GM12878 (cell line): ENCODE results near the gene RALGPS1. TPM values are rescaled to one million over a fixed set of nuclear protein-coding genes. Genes with fewer than 3 reads are reported as not detected.
A peak's percentile ranks its signal among the peaks of the same experiment; 100 is the strongest.

Source experiments
- ATF3 ChIP-seq: IDR thresholded peaks from 2 replicates; pipeline ENCODE4 v1.6.1; 2011; ENCODE audit warnings: low read depth, mild to moderate bottlenecking, low read length, moderate library complexity, borderline replicate concordance; ENCODE audit errors: extremely low read depth
- ATF7 ChIP-seq: fragments of 450-650 bp; IDR thresholded peaks from 2 replicates; pipeline ENCODE4 v1.6.1; 2016; ENCODE audit warnings: low read depth, mild to moderate bottlenecking
- BCLAF1 ChIP-seq: fragments of 450-650 bp; IDR thresholded peaks from 2 replicates; pipeline ENCODE4 v1.6.1; 2017; ENCODE audit warnings: antibody characterized with exemption, mild to moderate bottlenecking, moderate library complexity
- BMI1 ChIP-seq: fragments of 450-650 bp; IDR thresholded peaks from 2 replicates; pipeline ENCODE4 v1.6.1; 2016; ENCODE audit warnings: mild to moderate bottlenecking, moderate library complexity, borderline replicate concordance
- CBFB ChIP-seq: IDR thresholded peaks from 2 replicates; pipeline ENCODE4 v1.6.1; 2016; ENCODE audit warnings: antibody characterized with exemption, low read depth
- EGR1 ChIP-seq, 2 experiments: IDR thresholded peaks; 1 replicate in 1 of 2; 2 replicates in 1 of 2; pipeline ENCODE4 v1.6.1; 2011 to 2012; ENCODE audit warnings: low read depth in 2 of 2, low read length in 2 of 2, borderline replicate concordance in 1 of 2, mild to moderate bottlenecking in 1 of 2, moderate library complexity in 1 of 2
- GATAD2B ChIP-seq: fragments of 450-650 bp; conservative IDR thresholded peaks from 2 replicates; pipeline ENCODE4 v1.6.1; 2017; ENCODE audit warnings: low read depth, mild to moderate bottlenecking, moderate library complexity
- IRF3 ChIP-seq: fragments of 450-650 bp; IDR thresholded peaks from 2 replicates; pipeline ENCODE4 v1.6.1; 2014; ENCODE audit warnings: mild to moderate bottlenecking
- IRF4 ChIP-seq: IDR thresholded peaks from 2 replicates; pipeline ENCODE4 v1.6.1; 2011; ENCODE audit warnings: low read depth, low read length
- KAT2A ChIP-seq: conservative IDR thresholded peaks from 2 replicates; pipeline ENCODE4 v1.6.1; 2011; ENCODE audit warnings: low read depth, low read length; ENCODE audit not compliant: control insufficient read depth
- MTA2 ChIP-seq: fragments of 450-650 bp; IDR thresholded peaks from 2 replicates; pipeline ENCODE4 v1.6.1; 2016; ENCODE audit warnings: low read depth, mild to moderate bottlenecking, moderate library complexity
- MYC ChIP-seq: IDR thresholded peaks from 2 replicates; pipeline ENCODE4 v1.6.1; 2011; ENCODE audit warnings: mild to moderate bottlenecking, low read length, moderate library complexity, inconsistent platforms; ENCODE audit not compliant: insufficient read depth, insufficient replicate concordance, insufficient read length, severe bottlenecking
- NBN ChIP-seq: fragments of 450-650 bp; IDR thresholded peaks from 2 replicates; pipeline ENCODE4 v1.6.1; 2016
- NR2C2 ChIP-seq: IDR thresholded peaks from 2 replicates; pipeline ENCODE4 v1.6.1; 2011; ENCODE audit warnings: borderline replicate concordance, low read depth; ENCODE audit not compliant: control insufficient read depth, insufficient read length
- NR2F1 ChIP-seq: fragments of 450-650 bp; conservative IDR thresholded peaks from 2 replicates; pipeline ENCODE4 v1.6.1; 2017; ENCODE audit warnings: mild to moderate bottlenecking
- RUNX3 ChIP-seq: IDR thresholded peaks from 2 replicates; pipeline ENCODE4 v1.6.1; 2012; ENCODE audit warnings: low read length, inconsistent platforms
- SMAD1 ChIP-seq: fragments of 450-650 bp; IDR thresholded peaks from 2 replicates; pipeline ENCODE4 v1.6.1; 2018; ENCODE audit warnings: mild to moderate bottlenecking, low read depth; ENCODE audit not compliant: partially characterized antibody
- SPI1 ChIP-seq: IDR thresholded peaks from 2 replicates; pipeline ENCODE4 v1.6.1; 2011; ENCODE audit warnings: low read depth, mild to moderate bottlenecking, low read length, moderate library complexity, borderline replicate concordance; ENCODE audit not compliant: insufficient read depth
- SUPT20H ChIP-seq: IDR thresholded peaks from 2 replicates; pipeline ENCODE4 v1.6.1; 2011; ENCODE audit warnings: low read depth, mild to moderate bottlenecking, low read length, moderate library complexity, borderline replicate concordance; ENCODE audit not compliant: control insufficient read depth
- WRNIP1 ChIP-seq: IDR thresholded peaks from 2 replicates; pipeline ENCODE4 v1.6.1; 2011; ENCODE audit warnings: low read depth, low read length, improper control_type of control experiment, borderline replicate concordance
- polyA plus RNA-seq, 11 experiments: library from polyadenylated mRNA; depleted of rRNA in 4 of 11; unstranded in 6 of 11; stranded (reverse) in 5 of 11; fragments of >200 nt; fragmentation: Nextera tagmentation in 4 of 11; fragmentation: Illumina TruSeq in 1 of 11; extraction: Ambion mirVana in 4 of 11; extraction: Trizol in 1 of 11; gene quantifications; 1 replicate in 1 of 11; 2 replicates in 10 of 11; pipeline versions ENCODE4 v1.2.1 to v1.2.3, GENCODE V29; 2011 to 2016; ENCODE audit warnings: inconsistent platforms in 2 of 11, missing spikeins in 2 of 11, low read depth in 1 of 11
- total RNA-seq, 4 experiments: library from RNA; depleted of rRNA in 3 of 4; stranded (reverse); fragments of >200 nt in 3 of 4; fragmentation: Illumina TruSeq in 1 of 4; extraction: Trizol in 1 of 4; gene quantifications; 2 replicates each; pipeline versions ENCODE4 v1.2.1 to v1.2.3, GENCODE V29; 2013 to 2021
- TF ChIP-seq, protein P1 (sequence below): fragments of 450-650 bp; IDR thresholded peaks from 2 replicates; pipeline ENCODE4 v1.6.1; 2017; ENCODE audit warnings: mild to moderate bottlenecking, moderate library complexity
- TF ChIP-seq, protein P2 (sequence below): IDR thresholded peaks from 2 replicates; pipeline ENCODE4 v1.6.1; 2011; ENCODE audit warnings: low read depth, low read length, improper control_type of control experiment, borderline replicate concordance

The RALGPS1 gene
- total and polyA plus RNA-seq, 10 of the 15 experiments (the other 5 are each of a cell fraction or from before 2014, with no cell fraction given): 0.13 to 5.6 (median 2.7) TPM

- no peak for TF ChIP-seq MYC
- TF ChIP-seq MTA2: peak; percentile 69
- 0 out of 2 replicates have a peak, but pooled peaks have one; percentile 44 for TF ChIP-seq ATF7
- TF ChIP-seq NBN: peak; percentile 61; the same call in 1 of the 2 replicates
- TF ChIP-seq, protein P1, sequence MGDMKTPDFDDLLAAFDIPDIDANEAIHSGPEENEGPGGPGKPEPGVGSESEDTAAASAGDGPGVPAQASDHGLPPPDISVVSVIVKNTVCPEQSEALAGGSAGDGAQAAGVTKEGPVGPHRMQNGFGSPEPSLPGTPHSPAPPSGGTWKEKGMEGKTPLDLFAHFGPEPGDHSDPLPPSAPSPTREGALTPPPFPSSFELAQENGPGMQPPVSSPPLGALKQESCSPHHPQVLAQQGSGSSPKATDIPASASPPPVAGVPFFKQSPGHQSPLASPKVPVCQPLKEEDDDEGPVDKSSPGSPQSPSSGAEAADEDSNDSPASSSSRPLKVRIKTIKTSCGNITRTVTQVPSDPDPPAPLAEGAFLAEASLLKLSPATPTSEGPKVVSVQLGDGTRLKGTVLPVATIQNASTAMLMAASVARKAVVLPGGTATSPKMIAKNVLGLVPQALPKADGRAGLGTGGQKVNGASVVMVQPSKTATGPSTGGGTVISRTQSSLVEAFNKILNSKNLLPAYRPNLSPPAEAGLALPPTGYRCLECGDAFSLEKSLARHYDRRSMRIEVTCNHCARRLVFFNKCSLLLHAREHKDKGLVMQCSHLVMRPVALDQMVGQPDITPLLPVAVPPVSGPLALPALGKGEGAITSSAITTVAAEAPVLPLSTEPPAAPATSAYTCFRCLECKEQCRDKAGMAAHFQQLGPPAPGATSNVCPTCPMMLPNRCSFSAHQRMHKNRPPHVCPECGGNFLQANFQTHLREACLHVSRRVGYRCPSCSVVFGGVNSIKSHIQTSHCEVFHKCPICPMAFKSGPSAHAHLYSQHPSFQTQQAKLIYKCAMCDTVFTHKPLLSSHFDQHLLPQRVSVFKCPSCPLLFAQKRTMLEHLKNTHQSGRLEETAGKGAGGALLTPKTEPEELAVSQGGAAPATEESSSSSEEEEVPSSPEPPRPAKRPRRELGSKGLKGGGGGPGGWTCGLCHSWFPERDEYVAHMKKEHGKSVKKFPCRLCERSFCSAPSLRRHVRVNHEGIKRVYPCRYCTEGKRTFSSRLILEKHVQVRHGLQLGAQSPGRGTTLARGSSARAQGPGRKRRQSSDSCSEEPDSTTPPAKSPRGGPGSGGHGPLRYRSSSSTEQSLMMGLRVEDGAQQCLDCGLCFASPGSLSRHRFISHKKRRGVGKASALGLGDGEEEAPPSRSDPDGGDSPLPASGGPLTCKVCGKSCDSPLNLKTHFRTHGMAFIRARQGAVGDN: peak; percentile 88
- TF ChIP-seq BMI1: peak; percentile 51; the same call in 1 of the 2 replicates
- TF ChIP-seq WRNIP1: no peak
- TF ChIP-seq BCLAF1: no peak
- TF ChIP-seq RUNX3: peak; percentile 81
- peak; percentile 95 for TF ChIP-seq NR2F1
- no peak for TF ChIP-seq ATF3
- TF ChIP-seq SMAD1: no peak
- 0 out of 2 replicates have a peak, but pooled peaks have one; percentile 39 for TF ChIP-seq GATAD2B
- no peak for TF ChIP-seq IRF3
- no peak for TF ChIP-seq SUPT20H
- TF ChIP-seq KAT2A: no peak
- no peak for TF ChIP-seq EGR1 (IDR thresholded peaks at IDR 0.05; ENCODE audit: borderline replicate concordance in 1 of 2, low read depth in 2 of 2, low read length in 2 of 2)
- TF ChIP-seq, protein P2, sequence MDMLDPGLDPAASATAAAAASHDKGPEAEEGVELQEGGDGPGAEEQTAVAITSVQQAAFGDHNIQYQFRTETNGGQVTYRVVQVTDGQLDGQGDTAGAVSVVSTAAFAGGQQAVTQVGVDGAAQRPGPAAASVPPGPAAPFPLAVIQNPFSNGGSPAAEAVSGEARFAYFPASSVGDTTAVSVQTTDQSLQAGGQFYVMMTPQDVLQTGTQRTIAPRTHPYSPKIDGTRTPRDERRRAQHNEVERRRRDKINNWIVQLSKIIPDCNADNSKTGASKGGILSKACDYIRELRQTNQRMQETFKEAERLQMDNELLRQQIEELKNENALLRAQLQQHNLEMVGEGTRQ: no peak
- TF ChIP-seq IRF4: no peak
- TF ChIP-seq CBFB: peak; percentile 31; the same call in 1 of the 2 replicates
- TF ChIP-seq NR2C2: no peak
- TF ChIP-seq SPI1: peak; percentile 36; the same call in 1 of the 2 replicates
These were observed 93.1 kb downstream of the RALGPS1 start (continued) for GRCh38 chr9:127007638-127008037.
